ENCODE data around the gene UBL7.

Gene UBL7

GRCh38 chr15:74421302-74422245 is 39.4 kb downstream of the UBL7 start:
- DNase-seq = no peak

DNA sequence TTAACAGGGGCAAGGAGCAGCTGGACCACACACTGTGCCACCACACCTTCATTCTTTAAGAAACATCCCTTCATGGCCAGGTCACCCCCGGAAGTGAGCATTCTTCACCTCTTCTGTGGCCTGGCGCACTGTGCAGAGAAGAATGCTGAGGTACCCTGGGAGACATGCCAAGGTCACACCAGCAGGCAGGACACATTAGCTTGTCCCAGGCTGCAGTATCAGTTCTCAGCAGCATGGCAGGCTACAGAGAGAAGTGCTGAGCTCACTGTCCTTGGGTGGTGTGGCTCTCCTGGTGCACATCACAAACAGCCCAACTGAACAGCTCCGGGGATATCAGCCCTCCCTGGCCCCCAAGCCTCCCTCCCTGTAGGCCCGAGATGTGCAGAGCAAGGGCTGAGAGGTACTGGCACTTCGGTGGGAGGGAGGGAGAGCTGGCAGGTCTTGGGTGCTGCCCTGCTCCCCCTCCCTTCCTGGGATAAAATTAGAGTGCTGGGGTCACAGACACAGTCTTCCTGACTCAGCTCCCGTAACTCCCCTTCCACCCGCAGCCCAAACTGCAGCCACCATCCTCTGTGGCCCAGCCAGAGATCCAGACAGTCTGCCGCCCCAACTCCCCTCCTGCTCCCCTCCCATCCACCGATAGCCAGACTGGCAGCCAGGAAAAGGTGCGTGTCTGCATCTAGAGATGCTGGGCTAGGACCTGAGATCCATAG is 40.6 kb downstream of the UBL7 start:
- no peak for DNase-seq

- no peak for DNase-seq
Observed at GRCh38 chr15:74419432-74419831, 41.5 kb downstream of the UBL7 start.

GRCh38 chr15:74418575-74419338 is 42.2 kb downstream of the UBL7 start:
- no peak for DNase-seq

DNA sequence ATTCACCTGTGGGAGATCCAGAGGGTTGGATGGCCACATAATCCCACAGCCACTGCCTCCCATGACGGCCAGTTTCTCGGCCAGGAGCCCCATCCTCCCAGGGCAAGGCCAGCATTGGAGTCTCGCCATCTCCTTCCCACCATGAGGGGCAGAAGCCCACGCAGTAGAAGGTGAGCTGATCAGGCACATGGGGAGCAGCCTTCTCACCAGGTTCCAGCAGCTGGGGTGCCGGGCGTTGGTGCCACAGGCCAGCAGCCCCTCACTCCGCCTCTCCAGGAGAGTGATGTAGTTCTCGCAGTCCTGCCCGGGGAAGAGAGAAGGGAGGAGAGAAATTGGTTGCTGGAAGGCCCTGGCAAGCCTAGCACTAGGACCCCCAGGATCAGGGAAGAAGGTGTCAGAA is 43.3 kb downstream of the UBL7 start:
- DNase-seq = no peak

DNA sequence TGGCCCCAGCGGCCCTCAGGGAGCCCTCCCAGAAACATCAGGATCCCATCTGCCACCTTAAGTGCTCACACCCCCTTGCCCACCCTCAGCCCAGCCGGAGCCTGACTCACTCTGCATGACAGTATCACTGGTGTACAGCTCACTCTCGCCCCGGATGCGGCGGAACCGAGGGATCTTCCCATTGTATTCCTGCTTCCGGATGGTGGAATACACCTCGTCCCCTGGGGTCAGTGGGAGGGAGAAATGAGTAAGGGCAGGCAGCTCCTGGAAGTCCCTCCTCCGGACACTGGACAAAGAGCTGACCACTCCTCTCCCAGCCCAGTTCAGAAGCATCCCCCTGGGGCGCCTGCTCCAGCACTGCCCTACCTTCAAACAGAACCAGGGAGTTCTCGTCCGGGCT is 43.7 kb downstream of the UBL7 start:
- DNase-seq = no peak

- DNase-seq = no peak
Observed at GRCh38 chr15:74415966-74416916, 44.7 kb downstream of the UBL7 start.

DNA sequence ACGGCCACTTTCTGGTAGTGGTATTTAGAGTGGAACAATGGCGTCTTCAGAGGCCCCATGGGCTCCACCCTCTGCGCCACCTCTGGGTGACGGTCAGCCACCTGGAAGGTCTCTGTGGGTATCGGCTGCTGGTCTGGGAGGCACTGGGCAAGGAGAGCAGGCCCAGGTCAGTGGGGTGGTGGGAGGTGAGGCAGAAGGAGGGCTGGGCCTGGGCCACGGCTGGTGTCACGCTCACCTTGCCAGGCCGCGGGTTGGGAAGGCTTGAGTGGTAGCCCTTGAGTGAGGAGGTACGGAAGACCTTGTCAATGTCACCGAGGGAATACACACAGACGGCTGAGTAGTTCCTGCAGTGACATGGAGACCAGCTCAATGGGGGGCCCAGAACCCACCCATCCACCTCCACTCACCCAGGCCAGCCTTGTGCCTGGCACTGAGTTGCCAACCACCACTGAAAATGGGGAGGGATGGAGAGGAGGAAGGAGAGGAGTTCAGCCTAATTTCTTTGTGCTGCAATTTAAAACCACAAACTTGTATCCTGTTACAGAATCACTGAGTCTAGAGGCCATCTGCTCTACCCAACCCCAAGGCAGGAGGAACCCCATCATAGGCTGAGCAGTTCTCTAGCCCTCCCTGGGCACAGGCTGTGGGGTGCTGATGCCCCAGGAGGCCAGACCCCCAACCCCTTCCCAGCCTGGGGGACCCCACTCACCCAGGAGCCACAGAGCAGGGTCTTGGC is 46.2 kb downstream of the UBL7 start:
- DNase-seq = no peak

DNA sequence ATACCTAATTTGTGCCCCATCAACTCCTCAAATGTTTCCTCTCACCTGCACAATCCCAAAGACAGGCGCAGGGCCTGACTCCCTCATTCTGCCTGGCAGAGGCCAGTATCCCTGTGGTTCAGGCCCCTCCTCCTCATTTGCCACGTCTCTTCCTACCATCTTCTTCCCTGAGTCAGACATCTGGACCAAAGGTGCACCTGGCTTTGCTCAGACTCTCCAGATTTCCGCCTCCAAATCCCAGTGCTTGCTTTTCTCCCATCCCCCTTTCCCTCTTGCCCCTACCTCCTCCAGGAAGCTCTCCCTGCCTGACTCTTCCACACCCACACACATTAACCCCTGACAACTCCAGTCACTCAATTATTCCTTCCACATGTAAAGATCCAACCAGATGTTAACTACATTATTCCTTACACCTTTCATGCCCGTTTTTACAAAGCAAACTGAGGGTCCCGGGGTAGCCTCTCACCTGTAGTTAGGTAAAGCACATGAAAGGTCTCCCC is 46.8 kb downstream of the UBL7 start:
- DNase-seq = no peak

GRCh38 chr15:74413350-74414080 is 47.4 kb downstream of the UBL7 start:
- no peak for DNase-seq

- DNase-seq = no peak
Observed at GRCh38 chr15:74412159-74412558, 48.8 kb downstream of the UBL7 start.

- no peak for DNase-seq
Observed at GRCh38 chr15:74411686-74412085, 49.3 kb downstream of the UBL7 start.

DNA sequence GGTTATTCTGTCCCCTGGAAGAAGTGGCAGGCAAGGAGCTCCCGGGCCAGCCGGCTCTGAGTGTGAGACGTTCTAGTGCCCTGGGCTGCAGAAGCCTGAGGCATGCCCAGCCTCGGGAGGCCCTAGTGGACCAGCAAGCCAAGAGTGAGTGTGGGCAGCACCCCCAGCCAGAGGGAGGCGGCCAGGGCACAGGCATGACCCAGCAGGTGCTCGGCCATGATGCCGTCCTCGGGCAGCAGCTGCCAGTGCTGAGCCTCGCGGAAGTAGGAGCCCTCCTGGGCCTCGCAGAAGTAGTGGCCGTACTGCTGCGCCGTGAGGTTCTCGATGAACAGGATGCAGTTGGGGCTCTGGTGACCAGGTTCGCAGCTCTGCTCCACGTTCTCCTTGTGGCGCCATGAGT is 50.5 kb downstream of the UBL7 start:
- no peak for DNase-seq

DNA sequence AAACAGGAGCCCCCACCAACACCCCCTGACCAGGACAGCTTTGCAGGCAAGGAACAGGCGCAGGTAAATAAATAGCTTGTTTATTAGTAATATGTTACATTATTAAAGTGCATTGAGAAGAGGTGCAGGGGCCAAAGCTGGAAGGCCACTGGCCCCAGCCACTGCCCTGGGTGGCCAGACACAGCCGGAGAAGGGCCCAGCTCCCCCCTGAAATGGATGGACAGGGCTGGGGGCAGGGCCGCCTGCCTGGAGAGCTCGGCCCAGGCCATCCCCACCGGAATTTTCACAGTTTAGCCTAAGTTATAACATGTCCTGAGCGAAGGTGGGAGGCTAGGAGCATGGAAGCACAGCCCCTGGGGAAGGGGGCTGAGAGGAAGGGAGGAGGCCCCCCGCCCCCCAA is 51.7 kb downstream of the UBL7 start:
- DNase-seq = no peak

DNA sequence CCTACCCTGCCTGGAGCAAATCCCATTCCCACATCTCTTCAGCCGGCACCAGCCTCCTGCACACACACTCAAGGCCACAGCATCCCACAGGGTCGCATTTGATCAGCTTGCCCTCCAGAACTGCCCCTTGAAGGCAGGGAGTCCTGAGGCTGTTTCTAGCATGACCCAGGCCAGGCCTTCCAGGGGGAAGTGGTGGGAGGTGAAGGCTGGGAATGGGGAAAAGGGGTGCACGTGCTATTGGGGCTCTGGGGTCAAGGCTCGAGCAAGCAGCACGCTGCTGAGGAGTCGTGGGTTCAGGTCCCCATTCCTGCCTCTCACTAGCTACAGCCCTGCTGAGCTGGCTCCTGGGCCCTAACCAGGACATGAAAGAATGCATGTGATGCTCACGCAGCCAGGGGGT is 52.1 kb downstream of the UBL7 start:
- DNase-seq = no peak

DNA sequence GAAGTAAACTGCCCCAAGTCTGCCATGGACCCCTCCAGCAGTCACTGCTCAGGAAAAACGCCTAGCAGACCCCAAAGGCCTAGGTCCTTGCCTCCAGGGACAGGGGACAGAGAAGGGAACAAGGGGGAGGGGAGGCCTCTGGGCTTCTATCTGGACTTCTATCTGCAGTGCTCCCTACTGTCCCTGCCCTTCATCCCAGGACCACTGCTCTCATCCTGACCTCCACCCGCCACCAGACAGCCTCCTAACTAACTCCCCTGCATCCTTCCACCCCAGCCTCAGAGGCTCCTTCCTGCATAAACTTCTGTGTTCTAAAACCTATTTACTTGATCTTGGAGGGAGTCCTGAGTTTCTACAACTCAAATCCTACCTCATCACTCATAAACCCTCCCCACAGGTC is 52.6 kb downstream of the UBL7 start:
- no peak for DNase-seq

DNA sequence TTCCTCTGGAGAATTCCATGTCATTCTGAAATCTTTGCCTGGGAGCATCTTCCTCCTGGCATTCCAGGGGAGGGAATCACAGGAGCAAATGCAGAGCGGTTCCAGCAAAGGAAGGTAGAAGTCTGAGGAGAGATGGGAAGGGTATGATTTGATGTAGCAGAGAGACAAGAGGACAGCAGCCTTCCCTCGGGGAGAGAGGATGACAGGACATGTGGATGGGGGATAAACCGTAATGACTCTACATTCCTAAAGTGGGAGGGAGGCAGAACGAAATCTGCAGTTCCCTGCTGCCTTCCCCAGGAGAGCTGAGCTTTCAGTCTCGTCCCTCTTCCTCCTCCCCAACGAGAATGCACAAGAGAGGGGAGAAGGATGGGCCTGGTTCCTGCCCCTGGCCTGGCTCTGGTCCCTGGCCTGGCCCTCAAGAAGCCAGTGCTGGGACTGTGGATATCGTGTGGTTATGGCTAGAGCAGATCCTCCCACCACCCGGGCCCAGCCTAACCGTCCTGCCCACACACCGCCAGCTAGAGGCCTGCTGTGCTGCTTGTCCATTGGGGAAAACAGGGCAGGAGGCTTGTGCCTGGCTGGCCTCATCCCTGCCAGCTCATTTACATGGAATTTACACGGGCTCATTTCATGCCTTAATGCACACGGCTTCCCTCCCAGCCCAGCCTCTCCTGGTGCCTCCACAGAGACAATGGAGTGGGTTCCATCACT is 53.8 kb downstream of the UBL7 start:
- DNase-seq = no peak

GRCh38 chr15:74406517-74406916 is 54.4 kb downstream of the UBL7 start:
- DNase-seq = no peak

GRCh38 chr15:74405823-74406222 is 55.1 kb downstream of the UBL7 start:
- DNase-seq = no peak

DNA sequence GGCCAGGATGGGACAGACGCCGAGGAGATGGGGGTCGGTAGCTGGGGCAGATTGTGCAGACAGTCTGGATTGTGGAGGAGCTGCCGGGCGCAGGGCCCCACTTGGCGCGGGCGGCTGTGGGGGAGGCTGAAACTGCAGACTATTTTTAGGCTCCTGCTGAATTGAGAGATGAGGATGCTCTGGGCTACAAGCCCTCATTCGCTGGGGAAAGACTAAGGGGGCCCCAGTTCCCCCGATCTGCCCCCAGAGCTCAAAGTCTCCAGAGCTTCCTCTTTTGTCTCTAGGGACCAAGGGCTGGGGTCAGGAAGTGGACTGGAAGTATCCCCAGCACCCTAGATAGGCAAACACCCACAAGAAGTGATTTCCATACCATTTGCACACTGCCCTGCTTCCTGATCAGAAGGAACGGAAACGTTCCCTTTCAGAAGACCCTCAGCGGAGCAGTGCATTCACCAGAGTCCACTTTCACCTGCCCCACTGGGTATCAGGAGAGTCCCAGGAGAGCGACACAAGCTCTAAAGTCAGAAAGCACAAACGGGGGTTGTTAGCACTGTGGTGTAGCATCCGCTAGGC is 56.9 kb downstream of the UBL7 start:
- DNase-seq = no peak
